Adrenal gland (tissue), 12 donors: ENCODE measurements around the gene TMEM255B. TPM values are rescaled to one million over a fixed set of nuclear protein-coding genes. Genes with fewer than 3 reads are reported as not detected.

Experiments
- DNase-seq, 7 donors: peaks; one replicate each; pipeline ENCODE4 v3.0.0-alpha.2; 2019 to 2020
- H3K27ac ChIP-seq, 5 donors: fragments of 200-600 bp; sonication (generic) in 4 of 5; 1 replicate in 3 of 5; 2 replicates in 2 of 5; pipeline versions ENCODE4 v1.5.1 to v1.8.0; 2016 to 2020; ENCODE audit warnings: mild to moderate bottlenecking in 1 of 5
- H3K27me3 ChIP-seq: fragments of 200-600 bp; 2 replicates; pipeline ENCODE4 v1.8.0; 2021
- H3K36me3 ChIP-seq, 2 donors: fragments of 200-600 bp; replicated peaks in 1 of 2; 1 replicate in 1 of 2; 2 replicates in 1 of 2; pipeline versions ENCODE4 v1.5.1 to v1.8.0; 2018 to 2022
- H3K4me1 ChIP-seq, 2 donors: fragments of 200-600 bp; replicated peaks in 1 of 2; 1 replicate in 1 of 2; 2 replicates in 1 of 2; pipeline versions ENCODE4 v1.5.1 to v1.8.0; 2018 to 2021
- H3K4me3 ChIP-seq, 4 donors: fragments of 200-600 bp; sonication (generic) in 3 of 4; one replicate each; pipeline ENCODE4 v1.5.1; 2016 to 2018
- H3K9me3 ChIP-seq, 3 donors: fragments of 200-600 bp; sonication (generic) in 1 of 3; replicated peaks in 1 of 3; 1 replicate in 2 of 3; 2 replicates in 1 of 3; pipeline versions ENCODE4 v1.5.1 to v1.8.0; 2016 to 2021
- CTCF ChIP-seq, 6 experiments: fragments of 450-650 bp in 4 of 6; fragments of 200-600 bp in 2 of 6; sonication (generic) in 1 of 6; IDR thresholded peaks; 1 replicate in 5 of 6; 2 replicates in 1 of 6; pipeline versions ENCODE4 v1.5.1 to v1.8.0; 2016 to 2021; ENCODE audit warnings: antibody characterized with exemption in 6 of 6, mild to moderate bottlenecking in 2 of 6, moderate library complexity in 1 of 6
- POLR2A ChIP-seq, 2 donors: fragments of 450-650 bp; IDR thresholded peaks; one replicate each; pipeline ENCODE4 v1.6.1; 2017; ENCODE audit warnings: antibody characterized with exemption in 2 of 2, mild to moderate bottlenecking in 2 of 2, moderate library complexity in 1 of 2
- WGBS, 4 donors: extraction: QIAGEN DNeasy Blood & Tissue Kit in 2 of 4; methylation state at CpG; one replicate each; pipeline versions ENCODE4 v1.1.5 to v1.1.7; 2013 to 2017; 5-methylcytosine and 5-hydroxymethylcytosine counted together
- intact Hi-C, 2 donors: fragments of 100-400 bp; cut with DNase I; formaldehyde crosslinking; loops; one replicate each; pipeline versions ENCODE4 v1.14.1 to v1.15.0; 2022 to 2023
- polyA plus RNA-seq, 3 donors: library from polyadenylated mRNA; stranded (reverse); fragments of 200-250 nt in 2 of 3; fragments of 350-450 nt in 1 of 3; fragmentation: Illumina TruSeq in 1 of 3; extraction: RNeasy Lipid Tissue Mini Kit (QIAGEN cat#74804) in 1 of 3; gene quantifications; one replicate each; pipeline ENCODE4 v1.2.3, GENCODE V29; 2013 to 2014
- total RNA-seq, 9 donors: library from RNA; depleted of rRNA in 4 of 9; stranded (reverse); fragments of >200 nt in 4 of 9; fragments of 120-200 nt in 1 of 9; fragmentation: NEBNext Ultra II Directional in 1 of 9; extraction: Animal tissue kit (Norgen Biotek cat#: 25700) in 1 of 9; gene quantifications; one replicate each; pipeline versions ENCODE4 v1.1.0 to v1.2.4, GENCODE V29; 2013 to 2023
- donor health status: healthy with polysubstance abuse.
- donor health status: Bipolar disorder and iron deficiency.
- donor health status: DM: yes; HTN: yes; CAD: no.
- donor health status: DM: no; HTN: no; CAD: no.
- donor health status: DM: no; HTN: no; CAD: no.
- donor health status: DM: yes; HTN: yes; CAD: no.

TMEM255B gene
- total and polyA plus RNA-seq, 12 donors = 1.3 to 60.1 (median 17.2) TPM

- H3K4me1 ChIP-seq = peaks cover 6 to 16% of the 10 kb centered on the region in 2 donors
- H3K27ac ChIP-seq = peak overlapping the region in 4 of 5 donors; percentile 45 to 88 (median 68)
- TF ChIP-seq CTCF (IDR thresholded peaks at IDR 0.05) (no peak), POLR2A (IDR thresholded peaks at IDR 0.05) (no peak)
- H3K36me3 ChIP-seq = no peaks in the 10 kb centered on the region
- H3K27me3 ChIP-seq = no peaks in the 10 kb centered on the region
- peak overlapping the region in 2 of 4 donors; percentile 50 to 75 for H3K4me3 ChIP-seq
- intact Hi-C loops = no loop called here
- no peaks in the 10 kb centered on the region for H3K9me3 ChIP-seq
- WGBS, 4 donors = 26 to 56% (median 37%) methylated on average over 20 to 56 of the region's 60 CpGs
- DNase-seq = peak in 5 of 7 donors; percentile 40 to 57 (median 45)
Measured at GRCh38 chr13:113862931-113863523, 104.0 kb downstream of the TMEM255B start.

- H3K4me1 ChIP-seq = peaks cover 6 to 16% of the 10 kb centered on the region in 2 donors
- H3K9me3 ChIP-seq = no peaks in the 10 kb centered on the region
- H3K4me3 ChIP-seq = peak within 1 kb of the TSS in 2 of 4 donors; percentile 50 to 75
- no peak for TF ChIP-seq POLR2A (IDR thresholded peaks at IDR 0.05)
- TF ChIP-seq CTCF (IDR thresholded peaks at IDR 0.05) = no peak
- DNase-seq = peak in 6 of 7 donors; percentile 52 to 72 (median 68)
- no peaks in the 10 kb centered on the region for H3K36me3 ChIP-seq
- H3K27me3 ChIP-seq = no peaks in the 10 kb centered on the region
- WGBS, 4 donors = 0 to 2% (median 1%) methylated on average over 22 to 116 of the region's 116 CpGs
- peak within 1 kb of the TSS in 4 of 5 donors; percentile 45 to 88 (median 68) for H3K27ac ChIP-seq
- intact Hi-C loops = no loop called here
Measured at GRCh38 chr13:113863524-113864272, 104.7 kb downstream of the TMEM255B start, which contains the start of gene GAS6. Gene GAS6 (minus strand): TSS chr13:113864076. CDS start chr13:113863920, 156 bp downstream.

- peak in 2 of 7 donors; percentile 15 to 48 for DNase-seq
- intact Hi-C loops = no loop called here
- Histone ChIP-seq H3K9me3 (no peaks in the 10 kb centered on the region), H3K36me3 (no peaks in the 10 kb centered on the region), H3K27me3 (no peaks in the 10 kb centered on the region), H3K4me3 (peak overlapping the region in 2 of 4 donors; percentile 34 to 75), H3K27ac (peak overlapping the region in 3 of 5 donors; percentile 54 to 88 (median 81)), H3K4me1 (peaks cover 6 to 16% of the 10 kb centered on the region in 2 donors)
- TF ChIP-seq CTCF (IDR thresholded peaks at IDR 0.05) (no peak), POLR2A (IDR thresholded peaks at IDR 0.05) (no peak)
- 12 to 19% (median 14%) methylated on average over 10 of the region's 10 CpGs for WGBS, 4 donors
Measured at GRCh38 chr13:113864273-113864890, 105.4 kb downstream of the TMEM255B start.

- DNase-seq = peak in 1 of 7 donors; percentile 7
- WGBS, 4 donors = 80 to 92% (median 86%) methylated on average over 4 of the region's 4 CpGs
- no peak overlapping the region for H3K4me3 ChIP-seq
- intact Hi-C loops = no loop called here
- no peaks in the 10 kb centered on the region for H3K9me3 ChIP-seq
- TF ChIP-seq CTCF (IDR thresholded peaks at IDR 0.05) (no peak), POLR2A (IDR thresholded peaks at IDR 0.05) (no peak)
- no peak overlapping the region for H3K27ac ChIP-seq
- H3K27me3 ChIP-seq = no peaks in the 10 kb centered on the region
- H3K36me3 ChIP-seq = no peaks in the 10 kb centered on the region
- H3K4me1 ChIP-seq = peaks cover 6 to 12% of the 10 kb centered on the region in 2 donors
Measured at GRCh38 chr13:113865427-113865826, 106.4 kb downstream of the TMEM255B start.
